Brain microvascular endothelial cell (primary cell): Measurements from ENCODE around the gene TPPP.
A peak's percentile ranks its signal among the peaks of the same experiment; 100 is the strongest.

Experiments used
- DNase-seq: peaks from one replicate; pipeline ENCODE4 v3.0.0-alpha.2; 2020
- H3K27ac ChIP-seq: fragments of 250-450 bp; sonication (Bioruptor Pico); 2 replicates; pipeline ENCODE4 v1.5.1; 2020; ENCODE audit warnings: mild to moderate bottlenecking, moderate library complexity
- H3K27me3 ChIP-seq: fragments of 250-450 bp; sonication (Bioruptor Pico); replicated peaks from 2 replicates; pipeline ENCODE4 v1.5.1; 2020; ENCODE audit warnings: mild to moderate bottlenecking
- H3K36me3 ChIP-seq: fragments of 250-450 bp; sonication (Bioruptor Pico); replicated peaks from 2 replicates; pipeline ENCODE4 v1.5.1; 2020; ENCODE audit warnings: mild to moderate bottlenecking
- H3K4me3 ChIP-seq: 2 replicates; pipeline ENCODE4 v1.5.1; 2011; ENCODE audit warnings: low read depth, mild to moderate bottlenecking, control low read depth, low read length, moderate library complexity
- CTCF ChIP-seq: IDR thresholded peaks from 2 replicates; pipeline ENCODE4 v1.5.1; 2011; ENCODE audit warnings: low read depth, mild to moderate bottlenecking, moderate library complexity, low read length, control low read depth, inconsistent platforms; ENCODE audit errors: missing control alignments
- in situ Hi-C: cut with HindIII; loops from 2 replicates; pipeline ENCODE4 v1.10.0; 2017; ENCODE audit warnings: low sequenced_read_pairs, low pct_ligation_motif_present

Gene TPPP

GRCh38 chr5:658103-658502 is 35.0 kb downstream of the TPPP start:
- in situ Hi-C loops, result no loop called here
- no peak for TF ChIP-seq CTCF
- H3K4me3 ChIP-seq, result no peak overlapping the region
- no peaks in the 10 kb centered on the region for H3K27me3 ChIP-seq
- peak; percentile 51 for DNase-seq
- H3K27ac ChIP-seq, result peak overlapping the region; percentile 92
- H3K36me3 ChIP-seq, result no peaks in the 10 kb centered on the region

GRCh38 chr5:657570-657969 is 35.6 kb downstream of the TPPP start:
- no peak for TF ChIP-seq CTCF
- Histone ChIP-seq H3K27me3 (no peaks in the 10 kb centered on the region), H3K4me3 (no peak overlapping the region), H3K27ac (peak overlapping the region; percentile 92), H3K36me3 (no peaks in the 10 kb centered on the region)
- DNase-seq, result peak; percentile 99
- in situ Hi-C loops, result no loop called here

- no peak overlapping the region for H3K4me3 ChIP-seq
- no peak for DNase-seq
- no peak for TF ChIP-seq CTCF
- H3K27me3 ChIP-seq, result no peaks in the 10 kb centered on the region
- no peaks in the 10 kb centered on the region for H3K36me3 ChIP-seq
- no peak overlapping the region for H3K27ac ChIP-seq
- in situ Hi-C loops, result no loop called here
These were observed 37.7 kb downstream of the TPPP start for GRCh38 chr5:655406-655805.

GRCh38 chr5:654071-654778 is 38.9 kb downstream of the TPPP start:
- in situ Hi-C loops, result no loop called here
- H3K36me3 ChIP-seq, result no peaks in the 10 kb centered on the region
- peak; percentile 13 for DNase-seq
- no peaks in the 10 kb centered on the region for H3K27me3 ChIP-seq
- TF ChIP-seq CTCF, result no peak
- H3K27ac ChIP-seq, result no peak overlapping the region
- H3K4me3 ChIP-seq, result no peak overlapping the region

GRCh38 chr5:652773-653350 is 40.3 kb downstream of the TPPP start:
- Histone ChIP-seq H3K27ac (no peak overlapping the region), H3K4me3 (no peak overlapping the region), H3K27me3 (no peaks in the 10 kb centered on the region), H3K36me3 (peaks cover 2% of the 10 kb centered on the region)
- no peak for DNase-seq
- TF ChIP-seq CTCF, result no peak
- in situ Hi-C loops, result no loop called here
